ENCODE results near the gene RPL10L.

RPL10L gene

DNA sequence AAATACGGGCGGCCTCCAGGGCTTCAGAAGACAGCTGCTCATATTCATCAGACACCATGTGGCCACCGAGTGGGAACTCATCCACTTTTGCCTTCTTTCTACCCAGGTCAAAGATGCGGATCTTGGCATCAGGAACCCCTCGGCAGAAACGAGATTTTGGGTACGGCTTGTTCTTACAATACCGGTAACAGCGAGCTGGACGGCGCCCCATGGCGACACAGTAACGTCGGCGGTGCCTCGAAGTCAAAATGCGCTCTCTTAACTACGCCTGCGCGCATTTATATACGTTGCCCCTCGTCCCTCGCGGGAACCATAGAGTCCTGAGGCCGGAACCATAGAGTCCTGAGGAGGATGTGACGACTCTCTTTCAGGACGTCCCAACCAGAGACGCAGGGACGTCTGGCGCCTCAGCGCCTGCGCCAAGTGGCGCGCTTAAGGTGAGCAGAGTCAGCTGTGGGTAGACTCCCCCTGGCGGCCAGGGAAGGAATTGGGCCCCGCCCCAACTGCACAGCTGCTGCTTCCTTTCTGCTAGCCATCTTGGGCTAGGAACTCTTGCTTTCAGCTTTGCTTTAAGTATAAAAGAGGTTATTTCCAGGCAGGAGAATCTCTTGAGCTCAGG is at the start of gene RPL10L:
Gene RPL10L, minus strand, starts transcription at position 256 of the 619 bp plus-strand sequence. Its CDS starts 45 bp downstream, at position 211.
- DNase-seq = no peak

DNA sequence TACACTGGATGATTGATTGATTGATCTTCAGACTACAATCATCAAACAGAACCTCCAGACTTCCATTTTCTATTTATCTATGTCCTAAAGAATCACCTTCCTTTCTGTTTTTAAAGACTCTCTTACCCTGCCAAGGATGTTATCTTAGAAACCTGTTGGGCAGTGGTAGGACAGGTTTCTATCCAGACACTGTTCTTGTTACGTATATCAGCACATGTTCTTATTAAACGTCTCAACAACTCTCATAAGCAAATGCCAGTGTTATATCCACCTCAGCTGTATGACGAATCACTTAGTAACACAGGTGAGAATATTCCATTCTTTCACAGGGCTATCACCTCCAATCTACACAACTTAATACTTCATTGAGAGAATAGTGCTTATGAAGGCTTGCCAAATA is 40.2 kb upstream of the RPL10L start:
- DNase-seq = no peak

DNA sequence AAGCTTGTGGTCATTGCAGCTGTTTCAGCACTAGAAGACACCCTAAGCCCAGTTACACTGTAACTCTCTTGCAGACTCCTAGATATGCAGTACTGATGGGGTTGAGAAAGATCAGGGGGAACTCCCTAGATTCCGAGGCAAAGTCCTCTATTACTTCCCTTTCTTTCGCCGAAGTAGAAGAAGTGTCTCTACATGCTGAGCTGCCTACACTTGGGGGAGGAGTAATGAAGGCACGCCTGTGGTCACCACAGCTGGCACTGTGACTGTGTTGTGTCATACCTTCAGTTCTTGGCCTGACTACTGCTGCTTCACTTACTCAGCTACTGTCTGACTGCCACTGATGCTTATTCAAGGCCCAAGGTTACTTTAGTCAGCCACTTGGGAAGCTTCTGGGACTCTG is 35.1 kb upstream of the RPL10L start:
- DNase-seq = no peak

DNA sequence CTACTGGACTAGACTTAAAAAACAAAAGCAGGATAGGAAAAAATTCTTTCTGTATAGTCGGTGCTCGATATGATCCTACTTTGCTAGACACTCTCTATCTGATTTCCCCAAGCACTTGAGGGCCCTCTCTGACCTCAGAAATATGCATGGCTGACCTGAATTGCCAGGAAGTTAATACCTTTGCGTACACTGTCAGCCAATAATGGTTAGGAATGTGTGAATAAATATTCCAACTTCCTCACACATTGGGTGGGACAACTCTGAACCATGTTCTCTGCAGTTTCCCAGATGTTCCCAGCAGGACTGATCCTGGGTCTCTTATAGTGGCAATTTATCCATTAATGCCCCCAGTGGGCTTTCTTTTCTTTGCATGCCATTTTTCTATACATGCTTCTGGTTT is 20.5 kb upstream of the RPL10L start:
- no peak for DNase-seq

DNA sequence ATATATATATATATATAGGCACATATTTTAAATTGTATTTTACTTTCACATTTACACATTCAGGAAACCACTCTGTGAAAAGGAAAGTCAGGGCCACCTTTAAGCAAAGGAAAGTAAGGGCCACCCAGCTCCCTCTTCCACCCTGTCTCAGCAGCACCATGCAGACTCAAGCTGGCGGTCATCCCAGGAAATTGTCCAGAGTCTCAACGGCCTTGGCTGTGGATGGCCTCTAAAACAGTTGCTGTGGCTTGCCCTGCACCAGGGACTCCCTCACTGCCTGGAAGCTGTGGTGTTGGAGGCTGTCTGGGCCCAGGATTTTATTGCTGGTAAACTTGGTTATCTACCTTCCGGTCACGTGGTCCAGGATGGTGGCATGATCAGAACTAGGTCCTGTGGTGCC is 11.8 kb upstream of the RPL10L start:
- no peak for DNase-seq

GRCh38 chr14:46661728-46662127 is 10.1 kb upstream of the RPL10L start:
- no peak for DNase-seq

GRCh38 chr14:46653031-46653755 is 1.6 kb upstream of the RPL10L start:
- no peak for DNase-seq

DNA sequence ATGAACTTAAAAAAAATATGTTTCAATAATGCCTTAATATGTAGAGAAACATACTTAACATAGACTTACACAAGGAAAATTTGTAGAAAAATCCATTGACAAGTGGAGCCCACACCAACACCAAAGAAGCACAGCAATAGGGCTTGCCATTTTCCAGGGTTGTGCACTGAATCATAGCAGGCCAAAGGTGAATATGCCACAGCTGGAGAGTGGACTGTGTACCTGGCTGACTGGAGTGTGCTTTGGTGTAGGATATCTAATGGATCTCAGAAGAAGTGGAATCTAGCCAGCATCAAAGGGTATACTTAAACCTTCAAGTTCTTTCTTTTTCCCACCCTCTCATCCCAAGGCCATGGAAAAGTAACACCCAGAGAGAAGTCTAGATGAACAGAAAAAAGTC is 4.8 kb downstream of the RPL10L start:
- no peak for DNase-seq

DNA sequence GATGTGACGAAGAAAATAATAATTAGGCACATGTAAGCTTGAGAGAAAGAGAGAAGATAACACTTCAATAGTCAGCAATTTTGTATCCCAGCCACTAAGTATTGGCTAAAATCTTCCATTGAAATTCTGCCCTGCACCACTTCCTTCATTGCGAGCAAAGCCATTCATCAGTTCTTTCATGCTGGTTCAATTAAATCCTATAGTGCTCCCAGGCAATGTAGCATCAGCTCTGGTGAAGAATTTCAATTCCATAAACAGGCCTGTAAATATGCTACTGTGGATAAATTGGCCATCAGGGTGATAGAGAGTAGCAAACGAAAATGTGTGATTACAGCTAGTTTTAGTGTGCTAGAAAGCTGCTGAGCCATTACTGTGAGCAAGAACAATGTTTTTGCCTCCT is 24.7 kb downstream of the RPL10L start:
- no peak for DNase-seq

Data from GDM1 (cell line).